Activated T-cell treated with anti-CD3 and anti-CD28 coated beads, Interleukin-2, amount 50 U/mL, for 24 hours (primary cell): ENCODE results near the gene PSMA6.
"Not testable (repeated sequence)": the region's sequence is repeated elsewhere in the genome, so short reads cannot be mapped to it uniquely, and the experiment has no call there.

Experiments used
- DNase-seq: peaks from one replicate; pipeline ENCODE4 v3.0.0-alpha.2; 2020
- H3K27ac Mint-ChIP-seq: 2 replicates; pipeline ENCODE4 v1.8.0; 2020; ENCODE audit warnings: mild to moderate bottlenecking, mixed read lengths
- H3K27me3 Mint-ChIP-seq: 2 replicates; pipeline ENCODE4 v1.8.0; 2020; ENCODE audit warnings: mixed read lengths
- H3K36me3 Mint-ChIP-seq: 2 replicates; pipeline ENCODE4 v1.8.0; 2020; ENCODE audit warnings: low read depth, mixed read lengths
- H3K4me1 Mint-ChIP-seq: 2 replicates; pipeline ENCODE4 v1.8.0; 2020; ENCODE audit warnings: low read depth, mixed read lengths
- H3K4me3 Mint-ChIP-seq: 2 replicates; pipeline ENCODE4 v1.8.0; 2020; ENCODE audit warnings: mild to moderate bottlenecking, moderate library complexity, mixed read lengths
- H3K9me3 Mint-ChIP-seq: 2 replicates; pipeline ENCODE4 v1.8.0; 2020; ENCODE audit warnings: mixed read lengths

The PSMA6 gene

GRCh38 chr14:35319509-35319908 is 27.3 kb downstream of the PSMA6 start:
- H3K27ac Mint-ChIP-seq = no peak overlapping the region
- H3K36me3 Mint-ChIP-seq = peaks cover 60% of the 10 kb centered on the region
- H3K4me3 Mint-ChIP-seq = no peak overlapping the region
- no peak for DNase-seq
- no peaks in the 10 kb centered on the region for H3K27me3 Mint-ChIP-seq
- H3K4me1 Mint-ChIP-seq = peaks cover 10% of the 10 kb centered on the region
- H3K9me3 Mint-ChIP-seq = no peaks in the 10 kb centered on the region

GRCh38 chr14:35320472-35320871 is 28.3 kb downstream of the PSMA6 start:
- no peak for DNase-seq
- H3K27ac Mint-ChIP-seq = peak overlapping the region; percentile 41
- peaks cover 51% of the 10 kb centered on the region for H3K36me3 Mint-ChIP-seq
- H3K9me3 Mint-ChIP-seq = no peaks in the 10 kb centered on the region
- H3K4me1 Mint-ChIP-seq = peaks cover 1% of the 10 kb centered on the region
- no peaks in the 10 kb centered on the region for H3K27me3 Mint-ChIP-seq
- H3K4me3 Mint-ChIP-seq = no peak overlapping the region

- Mint-ChIP-seq H3K27ac (no peak overlapping the region), H3K4me3 (no peak overlapping the region), H3K27me3 (no peaks in the 10 kb centered on the region), H3K9me3 (no peaks in the 10 kb centered on the region), H3K36me3 (no peaks in the 10 kb centered on the region), H3K4me1 (no peaks in the 10 kb centered on the region)
- DNase-seq = no peak
Measured at GRCh38 chr14:35326375-35326774, 34.2 kb downstream of the PSMA6 start.

GRCh38 chr14:35331605-35332516 is 39.7 kb downstream of the PSMA6 start:
- Mint-ChIP-seq H3K36me3 (no peaks in the 10 kb centered on the region), H3K4me3 (no peak overlapping the region), H3K27me3 (no peaks in the 10 kb centered on the region), H3K27ac (peak overlapping the region; percentile 96), H3K9me3 (no peaks in the 10 kb centered on the region), H3K4me1 (peaks cover 33% of the 10 kb centered on the region)
- no peak for DNase-seq

GRCh38 chr14:35332517-35333263 is 40.5 kb downstream of the PSMA6 start:
- Mint-ChIP-seq H3K36me3 (no peaks in the 10 kb centered on the region), H3K9me3 (no peaks in the 10 kb centered on the region), H3K4me1 (peaks cover 33% of the 10 kb centered on the region), H3K4me3 (peak overlapping the region; percentile 66), H3K27ac (peak overlapping the region; percentile 96), H3K27me3 (no peaks in the 10 kb centered on the region)
- peak; percentile 68 for DNase-seq

GRCh38 chr14:35333264-35333730 is 41.1 kb downstream of the PSMA6 start:
- Mint-ChIP-seq H3K27ac (peak overlapping the region; percentile 96), H3K36me3 (no peaks in the 10 kb centered on the region), H3K4me3 (peak overlapping the region; percentile 66), H3K4me1 (peaks cover 33% of the 10 kb centered on the region), H3K27me3 (no peaks in the 10 kb centered on the region), H3K9me3 (no peaks in the 10 kb centered on the region)
- peak; percentile 60 for DNase-seq

GRCh38 chr14:35333797-35334743 is 41.9 kb downstream of the PSMA6 start:
- peak overlapping the region; percentile 96 for H3K27ac Mint-ChIP-seq
- peak overlapping the region; percentile 66 for H3K4me3 Mint-ChIP-seq

GRCh38 chr14:35335388-35336092 is 43.4 kb downstream of the PSMA6 start:
- no peak for DNase-seq

More at GRCh38 chr14:35333797-35334743, 41.9 kb downstream of the PSMA6 start:
- peaks cover 33% of the 10 kb centered on the region for H3K4me1 Mint-ChIP-seq
- peak; percentile 64 for DNase-seq
- no peaks in the 10 kb centered on the region for H3K27me3 Mint-ChIP-seq
- no peaks in the 10 kb centered on the region for H3K9me3 Mint-ChIP-seq
- no peaks in the 10 kb centered on the region for H3K36me3 Mint-ChIP-seq

GRCh38 chr14:35336171-35336493 is 44.0 kb downstream of the PSMA6 start:
- not testable (repeated sequence) for H3K9me3 Mint-ChIP-seq, H3K36me3 Mint-ChIP-seq, H3K27me3 Mint-ChIP-seq, DNase-seq, H3K4me3 Mint-ChIP-seq
- peak overlapping the region; percentile 40 for H3K27ac Mint-ChIP-seq
- H3K4me1 Mint-ChIP-seq = peaks cover 40% of the 10 kb centered on the region

More at GRCh38 chr14:35335388-35336092, 43.4 kb downstream of the PSMA6 start:
- peaks cover 40% of the 10 kb centered on the region for H3K4me1 Mint-ChIP-seq
- no peaks in the 10 kb centered on the region for H3K9me3 Mint-ChIP-seq
- no peak overlapping the region for H3K4me3 Mint-ChIP-seq
- H3K36me3 Mint-ChIP-seq = no peaks in the 10 kb centered on the region
- no peaks in the 10 kb centered on the region for H3K27me3 Mint-ChIP-seq
- H3K27ac Mint-ChIP-seq = no peak overlapping the region

- Mint-ChIP-seq H3K4me3 (no peak overlapping the region), H3K4me1 (peaks cover 43% of the 10 kb centered on the region), H3K27ac (peak overlapping the region; percentile 40)
Measured at GRCh38 chr14:35336494-35337268, 44.5 kb downstream of the PSMA6 start.

GRCh38 chr14:35337269-35338255 is 45.4 kb downstream of the PSMA6 start:
- DNase-seq = no peak
- Mint-ChIP-seq H3K4me1 (peaks cover 34% of the 10 kb centered on the region), H3K9me3 (no peaks in the 10 kb centered on the region), H3K27ac (no peak overlapping the region), H3K27me3 (no peaks in the 10 kb centered on the region), H3K4me3 (no peak overlapping the region), H3K36me3 (no peaks in the 10 kb centered on the region)

More at GRCh38 chr14:35336494-35337268, 44.5 kb downstream of the PSMA6 start:
- H3K36me3 Mint-ChIP-seq = no peaks in the 10 kb centered on the region
- no peaks in the 10 kb centered on the region for H3K9me3 Mint-ChIP-seq
- no peaks in the 10 kb centered on the region for H3K27me3 Mint-ChIP-seq
- DNase-seq = no peak

GRCh38 chr14:35338731-35339405 is 46.7 kb downstream of the PSMA6 start:
- Mint-ChIP-seq H3K36me3 (no peaks in the 10 kb centered on the region), H3K27ac (no peak overlapping the region), H3K4me3 (no peak overlapping the region), H3K9me3 (no peaks in the 10 kb centered on the region), H3K27me3 (no peaks in the 10 kb centered on the region), H3K4me1 (peaks cover 21% of the 10 kb centered on the region)
- DNase-seq = no peak
